PFSK-1 (cell line): ENCODE data around the gene CLEC1A.

Source experiments
- FOXP2 ChIP-seq: optimal IDR thresholded peaks from 2 replicates; pipeline ENCODE3; 2011; ENCODE audit warnings: borderline replicate concordance, control low read depth, inconsistent platforms; ENCODE audit not compliant: insufficient read depth; ENCODE audit errors: extremely low read length, extremely low read depth
- POLR2AphosphoS5 ChIP-seq: IDR thresholded peaks from 2 replicates; pipeline ENCODE4 v1.6.1; 2012; ENCODE audit warnings: low read depth, mild to moderate bottlenecking, control low read depth, low read length, moderate library complexity
- REST ChIP-seq, 2 experiments: IDR thresholded peaks; 2 replicates each; pipeline versions ENCODE4 v1.6.1 to v1.8.0; 2011 to 2012; ENCODE audit warnings: low read depth in 2 of 2, low read length in 2 of 2, control low read depth in 1 of 2, inconsistent platforms in 1 of 2, mild to moderate bottlenecking in 1 of 2, moderate library complexity in 1 of 2; ENCODE audit not compliant: insufficient read depth in 1 of 2
- SIN3A ChIP-seq: IDR thresholded peaks from 2 replicates; pipeline ENCODE4 v1.6.1; 2012; ENCODE audit warnings: mild to moderate bottlenecking, low read length, moderate library complexity, borderline replicate concordance; ENCODE audit not compliant: insufficient read depth
- TAF1 ChIP-seq: IDR thresholded peaks from 2 replicates; pipeline ENCODE4 v1.6.1; 2012; ENCODE audit warnings: low read length, control low read depth, borderline replicate concordance; ENCODE audit not compliant: insufficient read depth

CLEC1A gene

GRCh38 chr12:10110256-10110844 lies 11.6 kb upstream of the CLEC1A start:
- TF ChIP-seq POLR2AphosphoS5 (no peak), TAF1 (no peak), SIN3A (no peak), REST (IDR thresholded peaks at IDR 0.05; ENCODE audit: insufficient read depth in 1 of 2, low read depth in 2 of 2, low read length in 2 of 2) (no peak), FOXP2 (no peak)

GRCh38 chr12:10102322-10102721 lies 3.5 kb upstream of the CLEC1A start:
- TF ChIP-seq SIN3A (no peak), FOXP2 (no peak), REST (IDR thresholded peaks at IDR 0.05; ENCODE audit: insufficient read depth in 1 of 2, low read depth in 2 of 2, low read length in 2 of 2) (no peak), POLR2AphosphoS5 (no peak), TAF1 (no peak)

GRCh38 chr12:10101648-10102220 lies 2.9 kb upstream of the CLEC1A start:
- no peak for TF ChIP-seq SIN3A
- no peak for TF ChIP-seq TAF1
- TF ChIP-seq FOXP2, result no peak
- TF ChIP-seq POLR2AphosphoS5, result no peak
- no peak for TF ChIP-seq REST (IDR thresholded peaks at IDR 0.05; ENCODE audit: insufficient read depth in 1 of 2, low read depth in 2 of 2, low read length in 2 of 2)

- TF ChIP-seq TAF1 (no peak), FOXP2 (no peak), SIN3A (no peak), REST (IDR thresholded peaks at IDR 0.05; ENCODE audit: insufficient read depth in 1 of 2, low read depth in 2 of 2, low read length in 2 of 2) (no peak), POLR2AphosphoS5 (no peak)
Observed at GRCh38 chr12:10101042-10101579, 2.3 kb upstream of the CLEC1A start.
